Common myeloid progenitor, CD34-positive (primary cell): ENCODE results near the gene WNT8B.

Source experiments
- CTCF ChIA-PET: fragments of 350-600 bp; sonication (Branson Sonifier 250); formaldehyde crosslinking; loops from one replicate; lab custom pipeline; 2021; ENCODE audit warnings: antibody characterized with exemption; lab: Charles Lee
- POLR2A ChIA-PET: fragments of 350-600 bp; sonication (Branson Sonifier 250); formaldehyde crosslinking; loops from one replicate; lab custom pipeline; 2021; ENCODE audit warnings: antibody characterized with exemption; lab: Charles Lee
- DNase-seq, 3 donors: peaks; one replicate each; pipeline versions ENCODE4 v3.0.0 to v3.0.0-alpha.2; 2013
- H3K27ac ChIP-seq, 2 experiments: 1 replicate in 1 of 2; 2 replicates in 1 of 2; pipeline ENCODE4 v1.7.0; 2013; ENCODE audit warnings: inconsistent platforms in 2 of 2, low read length in 2 of 2, mild to moderate bottlenecking in 2 of 2, low read depth in 1 of 2, moderate library complexity in 1 of 2; ENCODE audit not compliant: severe bottlenecking in 2 of 2, insufficient read depth in 1 of 2, poor library complexity in 1 of 2
- H3K27me3 ChIP-seq, 5 experiments: replicated peaks in 2 of 5; 1 replicate in 3 of 5; 2 replicates in 2 of 5; pipeline versions ENCODE4 v1.6.1 to v1.7.0; 2013; ENCODE audit warnings: low read length in 4 of 5, mild to moderate bottlenecking in 2 of 5, moderate library complexity in 2 of 5, inconsistent platforms in 1 of 5; ENCODE audit not compliant: insufficient read depth in 5 of 5, control insufficient read depth in 4 of 5
- H3K36me3 ChIP-seq, 4 experiments: 1 replicate in 2 of 4; 2 replicates in 2 of 4; pipeline versions ENCODE4 v1.6.1 to v1.7.0; 2013; ENCODE audit warnings: low read length in 3 of 4, control low read depth in 1 of 4, mild to moderate bottlenecking in 1 of 4; ENCODE audit not compliant: control insufficient read depth in 4 of 4, insufficient read depth in 4 of 4
- H3K4me1 ChIP-seq, 4 experiments: 1 replicate in 3 of 4; 2 replicates in 1 of 4; pipeline versions ENCODE4 v1.6.1 to v1.7.1; 2013; ENCODE audit warnings: low read length in 3 of 4, mild to moderate bottlenecking in 3 of 4, control low read depth in 1 of 4, inconsistent platforms in 1 of 4, moderate library complexity in 1 of 4; ENCODE audit not compliant: control insufficient read depth in 4 of 4, insufficient read depth in 4 of 4; ENCODE audit errors: control extremely low read depth in 1 of 4
- H3K4me3 ChIP-seq, 7 experiments: 1 replicate in 4 of 7; 2 replicates in 3 of 7; pipeline versions ENCODE4 v1.5.1 to v1.7.0; 2013; ENCODE audit warnings: mild to moderate bottlenecking in 7 of 7, low read length in 6 of 7, moderate library complexity in 6 of 7, inconsistent platforms in 2 of 7, low read depth in 2 of 7, control low read depth in 1 of 7; ENCODE audit not compliant: insufficient read depth in 4 of 7, control insufficient read depth in 1 of 7; ENCODE audit errors: extremely low read depth in 1 of 7
- H3K9me3 ChIP-seq, 5 experiments: 1 replicate in 4 of 5; 2 replicates in 1 of 5; pipeline versions ENCODE4 v1.6.1 to v1.7.1; 2013; ENCODE audit warnings: low read length in 4 of 5, mild to moderate bottlenecking in 2 of 5, inconsistent platforms in 1 of 5, low read depth in 1 of 5, moderate library complexity in 1 of 5; ENCODE audit not compliant: control insufficient read depth in 4 of 5, insufficient read depth in 2 of 5; ENCODE audit errors: control extremely low read depth in 1 of 5
- WGBS: methylation state at CpG from one replicate; pipeline ENCODE4 v1.1.5; 2013; ENCODE audit not compliant: insufficient coverage; 5-methylcytosine and 5-hydroxymethylcytosine counted together

WNT8B gene

DNA sequence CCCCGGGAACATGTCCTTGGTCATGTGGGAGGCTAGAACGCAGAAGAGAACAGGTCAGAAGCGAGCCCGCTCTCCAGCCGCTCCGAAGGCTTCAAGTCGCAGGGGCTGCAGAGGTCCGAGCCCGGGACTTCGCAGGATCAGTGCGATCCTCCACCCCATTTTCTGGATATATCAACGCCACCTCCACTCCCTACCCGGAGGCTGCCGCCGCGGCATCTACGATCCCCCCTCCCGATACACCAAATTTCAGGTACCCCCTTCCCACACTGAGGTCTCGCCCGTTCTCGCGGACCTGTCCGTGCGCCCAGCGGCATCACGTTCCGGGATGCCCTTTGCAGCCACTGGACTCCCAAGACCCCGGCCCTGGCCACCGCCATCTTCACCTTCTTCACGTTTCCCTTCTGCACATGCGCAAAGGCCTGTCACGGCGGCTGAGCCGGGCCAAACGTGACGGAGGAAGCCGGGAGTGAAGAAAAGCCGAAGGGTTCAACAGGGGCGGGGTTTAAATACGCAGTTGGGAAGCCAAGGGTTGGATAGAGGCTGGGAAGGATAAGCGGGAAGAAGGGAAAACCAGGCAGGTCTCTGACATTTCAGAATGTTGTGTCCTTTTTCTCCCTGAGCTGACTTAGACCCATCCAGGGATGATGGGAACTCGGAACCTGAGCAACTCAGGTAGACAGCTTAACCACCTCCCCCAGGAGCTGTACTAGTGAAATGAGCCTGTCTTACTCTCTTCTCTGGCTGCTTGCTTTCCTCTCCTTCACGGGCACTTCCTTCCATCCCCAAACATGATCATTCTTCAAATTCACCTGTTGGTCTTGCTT is 66.9 kb downstream of the WNT8B start, which contains the start of gene NDUFB8:
NDUFB8 (minus strand) TSS at position 397 of the 824 bp plus-strand sequence; CDS start at position 377, 20 bp downstream.
- peak; percentile 73 to 83 (median 78) for DNase-seq
- ChIA-PET CTCF (interaction anchor here (1.3 to 5.5 kb wide), 2 partner anchors 11 to 12 kb away, joined by 6 to 38 read pairs; partner anchors contain the start of gene SEC31B), POLR2A (no interaction called here)
- Histone ChIP-seq H3K27me3 (no peaks in the 10 kb centered on the region), H3K36me3 (peaks cover 12 to 24% (median 21%) of the 10 kb centered on the region in 4 experiments), H3K4me3 (peak within 1 kb of the TSS; percentile 78 to 100 (median 97)), H3K9me3 (no peaks in the 10 kb centered on the region), H3K27ac (peak within 1 kb of the TSS; percentile 70 to 87), H3K4me1 (peaks cover 9 to 23% (median 17%) of the 10 kb centered on the region in 4 experiments)
- WGBS, result 2% methylated on average over 28 of the region's 43 CpGs

GRCh38 chr10:100531761-100532160 is 69.0 kb downstream of the WNT8B start:
- peak in 2 of 3 donors; percentile 17 for DNase-seq
- H3K9me3 ChIP-seq, result no peaks in the 10 kb centered on the region
- H3K4me1 ChIP-seq, result peaks cover 16 to 31% (median 26%) of the 10 kb centered on the region in 4 experiments
- CTCF ChIA-PET, result no interaction called here
- H3K27me3 ChIP-seq, result no peaks in the 10 kb centered on the region
- H3K36me3 ChIP-seq, result peaks cover under 1 to 7% (median 4%) of the 10 kb centered on the region in 4 experiments
- no peak overlapping the region for H3K4me3 ChIP-seq
- no peak overlapping the region for H3K27ac ChIP-seq
- POLR2A ChIA-PET, result no interaction called here
